Non-pigmented ciliary epithelial cell (primary cell): Measurements from ENCODE around the gene METTL23.
A peak's percentile ranks its signal among the peaks of the same experiment; 100 is the strongest.
"Not testable (repeated sequence)": the region's sequence is repeated elsewhere in the genome, so short reads cannot be mapped to it uniquely, and the experiment has no call there.

Experiments used
- DNase-seq: peaks from one replicate; pipeline ENCODE4 v3.0.0-alpha.2; 2010; ENCODE audit warnings: low read depth

METTL23 gene

GRCh38 chr17:76735586-76736348 is 9.1 kb downstream of the METTL23 start:
- DNase-seq = no peak

- DNase-seq = no peak
These were observed 9.9 kb downstream of the METTL23 start for GRCh38 chr17:76736349-76737081.

- peak; percentile 93 for DNase-seq
These were observed 10.5 kb downstream of the METTL23 start, which contains the start of gene SRSF2 for GRCh38 chr17:76737082-76737675. Gene SRSF2 (minus strand): TSS chr17:76737331. CDS start chr17:76737160, 171 bp downstream.

- DNase-seq = peak; percentile 70
These were observed 11.2 kb downstream of the METTL23 start, which contains the start of gene MFSD11 for GRCh38 chr17:76737676-76738467. Gene MFSD11 (plus strand): TSS chr17:76738119. CDS start chr17:76738353, 234 bp downstream.

- DNase-seq = no peak
These were observed 11.8 kb downstream of the METTL23 start for GRCh38 chr17:76738468-76738850.

GRCh38 chr17:76739568-76740115 is 13.0 kb downstream of the METTL23 start:
- DNase-seq = not testable (repeated sequence)

GRCh38 chr17:76740329-76741118 is 13.9 kb downstream of the METTL23 start:
- no peak for DNase-seq

- no peak for DNase-seq
These were observed 16.3 kb downstream of the METTL23 start for GRCh38 chr17:76742958-76743357.

- no peak for DNase-seq
These were observed 18.1 kb downstream of the METTL23 start for GRCh38 chr17:76744747-76745146.

- DNase-seq = not testable (repeated sequence)
These were observed 19.1 kb downstream of the METTL23 start for GRCh38 chr17:76745785-76746184.

- no peak for DNase-seq
These were observed 21.2 kb downstream of the METTL23 start for GRCh38 chr17:76747716-76748363.

GRCh38 chr17:76748657-76749056 is 22.0 kb downstream of the METTL23 start:
- DNase-seq = no peak

GRCh38 chr17:76751416-76751993 is 24.9 kb downstream of the METTL23 start:
- no peak for DNase-seq

GRCh38 chr17:76752006-76752405 is 25.4 kb downstream of the METTL23 start:
- no peak for DNase-seq

- DNase-seq = no peak
These were observed 26.7 kb downstream of the METTL23 start for GRCh38 chr17:76753061-76753961.

- no peak for DNase-seq
These were observed 28.6 kb downstream of the METTL23 start for GRCh38 chr17:76755285-76755684.

GRCh38 chr17:76757256-76757655 is 30.6 kb downstream of the METTL23 start:
- no peak for DNase-seq

- DNase-seq = no peak
These were observed 31.9 kb downstream of the METTL23 start for GRCh38 chr17:76758570-76758969.
